Suprapubic skin (tissue), 4 donors: ENCODE measurements around the gene TGFB3. TPM values are rescaled to one million over a fixed set of nuclear protein-coding genes. Genes with fewer than 3 reads are reported as not detected.

Experiments used
- DNase-seq, 2 donors: peaks; one replicate each; pipeline ENCODE4 v3.0.0-alpha.2; 2019; ENCODE audit warnings: low spot score in 2 of 2
- H3K27ac ChIP-seq: fragments of 200-600 bp; sonication (generic); one replicate; pipeline ENCODE4 v1.5.1; 2019
- H3K27me3 ChIP-seq: fragments of 200-600 bp; sonication (generic); one replicate; pipeline ENCODE4 v1.5.1; 2019
- H3K36me3 ChIP-seq: fragments of 200-600 bp; sonication (generic); one replicate; pipeline ENCODE4 v1.5.1; 2019
- H3K4me1 ChIP-seq: fragments of 200-600 bp; sonication (generic); one replicate; pipeline ENCODE4 v1.5.1; 2019
- H3K4me3 ChIP-seq: fragments of 200-600 bp; sonication (generic); one replicate; pipeline ENCODE4 v1.5.1; 2019; ENCODE audit warnings: mild to moderate bottlenecking
- H3K9me3 ChIP-seq: fragments of 200-600 bp; sonication (generic); one replicate; pipeline ENCODE4 v1.5.1; 2019
- CTCF ChIP-seq, 2 donors: fragments of 200-600 bp in 1 of 2; fragments of 450-650 bp in 1 of 2; sonication (generic) in 1 of 2; IDR thresholded peaks; one replicate each; pipeline ENCODE4 v1.5.1; 2016 to 2019; ENCODE audit warnings: antibody characterized with exemption in 2 of 2, mild to moderate bottlenecking in 1 of 2, moderate library complexity in 1 of 2
- EP300 ChIP-seq: sonication (generic); formaldehyde crosslinking; IDR thresholded peaks from one replicate; pipeline ENCODE4 v1.6.1; 2017; ENCODE audit warnings: antibody characterized with exemption
- POLR2A ChIP-seq, 2 donors: fragments of 450-650 bp; IDR thresholded peaks; one replicate each; pipeline ENCODE4 v1.6.1; 2017; ENCODE audit warnings: antibody characterized with exemption in 2 of 2, mild to moderate bottlenecking in 2 of 2, moderate library complexity in 2 of 2
- POLR2AphosphoS5 ChIP-seq, 3 donors: sonication (generic); formaldehyde crosslinking; IDR thresholded peaks; one replicate each; pipeline ENCODE4 v1.6.1; 2017; ENCODE audit warnings: antibody characterized with exemption in 3 of 3
- WGBS: methylation state at CpG from one replicate; pipeline ENCODE4 v1.1.5; 2018; 5-methylcytosine and 5-hydroxymethylcytosine counted together
- total RNA-seq, 4 donors: library from RNA; depleted of rRNA; stranded (reverse); fragments of >200 nt; gene quantifications; one replicate each; pipeline ENCODE4 v1.1.0, GENCODE V29; 2016

Gene TGFB3
- 1 to 10 TPM; 3.3 to 6.4 (median 5.0) TPM for total RNA-seq

GRCh38 chr14:75981426-75982265 lies at the start of gene TGFB3:
TGFB3 (minus strand) TSS chr14:75981995; CDS start chr14:75980893, 1,102 bp downstream.
- under 1% methylated on average over 26 of the region's 26 CpGs for WGBS
- DNase-seq = peak; percentile 86 to 87
- Histone ChIP-seq H3K4me3 (peak within 1 kb of the TSS; percentile 83), H3K36me3 (no peaks in the 10 kb centered on the region), H3K9me3 (no peaks in the 10 kb centered on the region), H3K4me1 (peaks cover 59% of the 10 kb centered on the region), H3K27me3 (no peaks in the 10 kb centered on the region), H3K27ac (peak within 1 kb of the TSS; percentile 93)
- no peak for TF ChIP-seq POLR2AphosphoS5 (IDR thresholded peaks at IDR 0.05)
- TF ChIP-seq POLR2A (IDR thresholded peaks at IDR 0.05) = peak in 1 of 2 donors; percentile 54
- no peak for TF ChIP-seq CTCF (IDR thresholded peaks at IDR 0.05)

GRCh38 chr14:76024211-76024907 lies 42.6 kb upstream of the TGFB3 start:
- TF ChIP-seq POLR2AphosphoS5 (IDR thresholded peaks at IDR 0.05) (no peak), EP300 (no peak), CTCF (IDR thresholded peaks at IDR 0.05) (no peak), POLR2A (IDR thresholded peaks at IDR 0.05) (no peak)
- H3K9me3 ChIP-seq = no peaks in the 10 kb centered on the region
- WGBS = 93% methylated on average over 4 of the region's 4 CpGs

GRCh38 chr14:76023757-76024156 lies 42.0 kb upstream of the TGFB3 start:
- no peaks in the 10 kb centered on the region for H3K27me3 ChIP-seq
- H3K27ac ChIP-seq = no peak overlapping the region
- peaks cover 24% of the 10 kb centered on the region for H3K36me3 ChIP-seq
- no peak overlapping the region for H3K4me3 ChIP-seq
- H3K9me3 ChIP-seq = no peaks in the 10 kb centered on the region
- no peak for DNase-seq
- WGBS = 78% methylated on average over 1 of the region's 1 CpG
- no peaks in the 10 kb centered on the region for H3K4me1 ChIP-seq
- no peak for TF ChIP-seq CTCF (IDR thresholded peaks at IDR 0.05)
- no peak for TF ChIP-seq POLR2AphosphoS5 (IDR thresholded peaks at IDR 0.05)
- no peak for TF ChIP-seq POLR2A (IDR thresholded peaks at IDR 0.05)
- TF ChIP-seq EP300 = no peak

More at GRCh38 chr14:76024211-76024907, 42.6 kb upstream of the TGFB3 start:
- no peaks in the 10 kb centered on the region for H3K27me3 ChIP-seq
- no peak overlapping the region for H3K27ac ChIP-seq
- H3K36me3 ChIP-seq = peaks cover 24% of the 10 kb centered on the region
- H3K4me1 ChIP-seq = no peaks in the 10 kb centered on the region
- no peak overlapping the region for H3K4me3 ChIP-seq
- no peak for DNase-seq

- Histone ChIP-seq H3K36me3 (peaks cover 27% of the 10 kb centered on the region), H3K27me3 (no peaks in the 10 kb centered on the region), H3K4me3 (no peak overlapping the region), H3K9me3 (no peaks in the 10 kb centered on the region), H3K27ac (no peak overlapping the region), H3K4me1 (no peaks in the 10 kb centered on the region)
- DNase-seq = no peak
- no peak for TF ChIP-seq POLR2AphosphoS5 (IDR thresholded peaks at IDR 0.05)
- no peak for TF ChIP-seq CTCF (IDR thresholded peaks at IDR 0.05)
- TF ChIP-seq POLR2A (IDR thresholded peaks at IDR 0.05) = no peak
- 100% methylated on average over 2 of the region's 2 CpGs for WGBS
Measured at GRCh38 chr14:76022991-76023390, 41.2 kb upstream of the TGFB3 start.

- H3K27ac ChIP-seq = no peak overlapping the region
- no peaks in the 10 kb centered on the region for H3K27me3 ChIP-seq
- TF ChIP-seq POLR2A (IDR thresholded peaks at IDR 0.05) (no peak), CTCF (IDR thresholded peaks at IDR 0.05) (no peak), POLR2AphosphoS5 (IDR thresholded peaks at IDR 0.05) (no peak), EP300 (no peak)
- no peaks in the 10 kb centered on the region for H3K9me3 ChIP-seq
- peaks cover 25% of the 10 kb centered on the region for H3K36me3 ChIP-seq
- no peak overlapping the region for H3K4me3 ChIP-seq
- WGBS = 100% methylated on average over 2 of the region's 2 CpGs
- DNase-seq = no peak
- H3K4me1 ChIP-seq = no peaks in the 10 kb centered on the region
Measured at GRCh38 chr14:76019676-76020075, 37.9 kb upstream of the TGFB3 start.
